Suprapubic skin (tissue), 4 donors: ENCODE results near the gene SLC12A3. TPM values are rescaled to one million over a fixed set of nuclear protein-coding genes. Genes with fewer than 3 reads are reported as not detected.

Experiments
- DNase-seq, 2 donors: peaks; one replicate each; pipeline ENCODE4 v3.0.0-alpha.2; 2019; ENCODE audit warnings: low spot score in 2 of 2
- H3K27ac ChIP-seq: fragments of 200-600 bp; sonication (generic); one replicate; pipeline ENCODE4 v1.5.1; 2019
- H3K27me3 ChIP-seq: fragments of 200-600 bp; sonication (generic); one replicate; pipeline ENCODE4 v1.5.1; 2019
- H3K36me3 ChIP-seq: fragments of 200-600 bp; sonication (generic); one replicate; pipeline ENCODE4 v1.5.1; 2019
- H3K4me1 ChIP-seq: fragments of 200-600 bp; sonication (generic); one replicate; pipeline ENCODE4 v1.5.1; 2019
- H3K4me3 ChIP-seq: fragments of 200-600 bp; sonication (generic); one replicate; pipeline ENCODE4 v1.5.1; 2019; ENCODE audit warnings: mild to moderate bottlenecking
- H3K9me3 ChIP-seq: fragments of 200-600 bp; sonication (generic); one replicate; pipeline ENCODE4 v1.5.1; 2019
- EP300 ChIP-seq: sonication (generic); formaldehyde crosslinking; IDR thresholded peaks from one replicate; pipeline ENCODE4 v1.6.1; 2017; ENCODE audit warnings: antibody characterized with exemption
- POLR2A ChIP-seq, 2 donors: fragments of 450-650 bp; IDR thresholded peaks; one replicate each; pipeline ENCODE4 v1.6.1; 2017; ENCODE audit warnings: antibody characterized with exemption in 2 of 2, mild to moderate bottlenecking in 2 of 2, moderate library complexity in 2 of 2
- POLR2AphosphoS5 ChIP-seq, 3 donors: sonication (generic); formaldehyde crosslinking; IDR thresholded peaks; one replicate each; pipeline ENCODE4 v1.6.1; 2017; ENCODE audit warnings: antibody characterized with exemption in 3 of 3
- WGBS: methylation state at CpG from one replicate; pipeline ENCODE4 v1.1.5; 2018; 5-methylcytosine and 5-hydroxymethylcytosine counted together
- total RNA-seq, 4 donors: library from RNA; depleted of rRNA; stranded (reverse); fragments of >200 nt; gene quantifications; one replicate each; pipeline ENCODE4 v1.1.0, GENCODE V29; 2016
- TF ChIP-seq, protein P1 (sequence below), 2 donors: fragments of 200-600 bp in 1 of 2; fragments of 450-650 bp in 1 of 2; sonication (generic) in 1 of 2; IDR thresholded peaks; one replicate each; pipeline ENCODE4 v1.5.1; 2016 to 2019; ENCODE audit warnings: antibody characterized with exemption in 2 of 2, mild to moderate bottlenecking in 1 of 2, moderate library complexity in 1 of 2

The SLC12A3 gene
- total RNA-seq, 4 donors from 2014 or later = 0.13 TPM; not detected in 3

DNA sequence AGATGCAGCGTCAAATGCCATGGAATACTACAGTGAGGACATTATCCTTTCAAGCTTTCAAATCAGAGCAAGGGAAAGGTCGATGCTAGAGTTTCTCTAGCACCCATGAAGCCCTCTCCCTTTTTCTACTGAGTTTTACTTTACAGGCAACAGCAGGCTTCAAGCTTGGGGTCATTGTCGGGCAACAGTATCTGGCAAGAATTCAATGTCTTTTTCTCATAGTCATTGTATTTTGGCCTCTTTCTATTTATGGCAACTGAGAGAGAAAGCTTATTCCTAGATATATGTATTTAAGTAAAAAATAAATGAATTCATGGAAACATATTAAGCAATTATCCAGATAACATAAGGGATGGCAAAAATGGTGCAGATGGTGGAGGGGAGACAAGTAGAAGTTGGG lies 96.4 kb downstream of the SLC12A3 start:
- no peak for DNase-seq
- Histone ChIP-seq H3K9me3 (no peaks in the 10 kb centered on the region), H3K4me3 (no peak overlapping the region), H3K4me1 (peaks cover 14% of the 10 kb centered on the region), H3K36me3 (no peaks in the 10 kb centered on the region), H3K27me3 (no peaks in the 10 kb centered on the region), H3K27ac (no peak overlapping the region)
- WGBS = 65% methylated on average over 3 of the region's 3 CpGs
- no peak for TF ChIP-seq POLR2AphosphoS5 (IDR thresholded peaks at IDR 0.05)
- TF ChIP-seq, protein P1, sequence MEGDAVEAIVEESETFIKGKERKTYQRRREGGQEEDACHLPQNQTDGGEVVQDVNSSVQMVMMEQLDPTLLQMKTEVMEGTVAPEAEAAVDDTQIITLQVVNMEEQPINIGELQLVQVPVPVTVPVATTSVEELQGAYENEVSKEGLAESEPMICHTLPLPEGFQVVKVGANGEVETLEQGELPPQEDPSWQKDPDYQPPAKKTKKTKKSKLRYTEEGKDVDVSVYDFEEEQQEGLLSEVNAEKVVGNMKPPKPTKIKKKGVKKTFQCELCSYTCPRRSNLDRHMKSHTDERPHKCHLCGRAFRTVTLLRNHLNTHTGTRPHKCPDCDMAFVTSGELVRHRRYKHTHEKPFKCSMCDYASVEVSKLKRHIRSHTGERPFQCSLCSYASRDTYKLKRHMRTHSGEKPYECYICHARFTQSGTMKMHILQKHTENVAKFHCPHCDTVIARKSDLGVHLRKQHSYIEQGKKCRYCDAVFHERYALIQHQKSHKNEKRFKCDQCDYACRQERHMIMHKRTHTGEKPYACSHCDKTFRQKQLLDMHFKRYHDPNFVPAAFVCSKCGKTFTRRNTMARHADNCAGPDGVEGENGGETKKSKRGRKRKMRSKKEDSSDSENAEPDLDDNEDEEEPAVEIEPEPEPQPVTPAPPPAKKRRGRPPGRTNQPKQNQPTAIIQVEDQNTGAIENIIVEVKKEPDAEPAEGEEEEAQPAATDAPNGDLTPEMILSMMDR (IDR thresholded peaks at IDR 0.05) = no peak
- no peak for TF ChIP-seq POLR2A (IDR thresholded peaks at IDR 0.05)
- no peak for TF ChIP-seq EP300

DNA sequence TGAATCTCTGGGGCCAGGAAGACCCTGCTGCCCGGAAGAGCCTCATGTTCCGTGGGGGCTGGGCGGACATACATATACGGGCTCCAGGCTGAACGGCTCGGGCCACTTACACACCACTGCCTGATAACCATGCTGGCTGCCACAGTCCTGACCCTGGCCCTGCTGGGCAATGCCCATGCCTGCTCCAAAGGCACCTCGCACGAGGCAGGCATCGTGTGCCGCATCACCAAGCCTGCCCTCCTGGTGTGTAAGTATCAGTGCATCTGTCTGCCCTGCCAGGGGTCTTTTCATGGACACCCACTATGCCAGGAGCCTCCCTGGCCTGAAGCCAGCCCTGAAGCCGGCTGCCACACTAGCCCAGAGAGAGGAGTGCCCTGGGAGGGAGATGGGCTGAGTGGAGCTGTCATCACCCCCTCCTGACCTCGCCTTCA lies 96.9 kb downstream of the SLC12A3 start, which contains the start of gene CETP:
Gene CETP (plus strand): TSS at position 100 of the 431 bp plus-strand sequence. CDS start 30 bp downstream, at position 130.
- Histone ChIP-seq H3K4me1 (peaks cover 14% of the 10 kb centered on the region), H3K27me3 (no peaks in the 10 kb centered on the region), H3K36me3 (no peaks in the 10 kb centered on the region), H3K4me3 (no peak within 1 kb of the TSS), H3K27ac (no peak within 1 kb of the TSS), H3K9me3 (no peaks in the 10 kb centered on the region)
- TF ChIP-seq EP300 (no peak), POLR2AphosphoS5 (IDR thresholded peaks at IDR 0.05) (no peak), POLR2A (IDR thresholded peaks at IDR 0.05) (no peak)
- TF ChIP-seq, protein P1 (IDR thresholded peaks at IDR 0.05) = no peak
- 42% methylated on average over 4 of the region's 12 CpGs for WGBS
- no peak for DNase-seq

DNA sequence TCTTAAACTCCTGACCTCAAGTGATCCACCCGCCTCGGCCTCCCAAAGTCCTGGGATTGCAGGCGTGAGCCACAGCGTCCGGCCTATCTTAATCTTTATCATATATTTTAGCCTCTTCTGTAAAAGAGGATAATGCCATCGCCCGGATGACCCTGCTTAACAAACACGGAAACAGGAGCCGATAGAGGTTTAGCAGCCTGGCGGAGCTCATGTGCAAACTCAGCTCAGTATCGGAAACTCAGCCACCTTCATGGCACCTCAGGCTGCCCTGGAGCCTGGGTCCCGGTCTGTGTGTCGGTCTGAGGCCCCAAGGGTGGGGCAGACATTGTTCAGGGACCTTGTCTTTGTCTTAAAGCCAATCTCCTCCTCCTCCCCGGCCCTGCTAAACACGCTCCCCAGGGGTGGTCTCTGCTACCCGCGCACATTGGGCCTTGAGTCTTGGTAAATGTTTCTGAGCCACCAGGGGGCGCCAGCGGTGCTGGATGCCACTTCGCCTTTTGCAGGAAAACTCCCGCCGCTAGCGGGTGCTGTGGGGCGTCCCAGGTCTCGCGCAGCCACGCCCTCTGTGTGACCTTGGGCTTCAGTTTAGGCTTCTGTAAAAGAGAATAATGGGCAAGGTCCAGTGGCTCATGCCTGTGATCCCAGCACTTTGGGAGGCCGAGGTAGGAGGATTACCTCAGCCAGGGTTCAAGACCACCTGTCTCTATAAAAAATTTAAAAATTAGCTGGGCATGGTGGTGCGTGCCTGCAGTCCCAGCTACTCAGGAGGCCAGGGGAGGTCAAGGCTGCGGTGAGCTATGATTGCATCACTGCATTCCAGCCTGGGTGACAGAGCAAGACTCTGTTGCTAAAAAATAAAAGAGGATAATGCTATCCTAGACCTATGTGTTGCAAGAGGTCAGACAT lies 99.5 kb downstream of the SLC12A3 start:
- 54% methylated on average over 30 of the region's 30 CpGs for WGBS
- H3K27ac ChIP-seq = no peak overlapping the region
- H3K4me1 ChIP-seq = peaks cover 14% of the 10 kb centered on the region
- no peaks in the 10 kb centered on the region for H3K9me3 ChIP-seq
- H3K4me3 ChIP-seq = no peak overlapping the region
- no peaks in the 10 kb centered on the region for H3K27me3 ChIP-seq
- TF ChIP-seq, protein P1 (IDR thresholded peaks at IDR 0.05) = peak; percentile 72 to 89
- TF ChIP-seq POLR2AphosphoS5 (IDR thresholded peaks at IDR 0.05) = no peak
- H3K36me3 ChIP-seq = no peaks in the 10 kb centered on the region
- DNase-seq = peak; percentile 91 to 95

Other genes with a start within 250 kb of the SLC12A3 start
- gene MT1E, start 239.4 kb upstream of the SLC12A3 start, total RNA-seq = 1,000 to 10,000 TPM in 1 of 4 donors, 100 to 1,000 TPM in 3; 454 to 1,259 (median 584) TPM
- gene MT1M, start 232.5 kb upstream of the SLC12A3 start, total RNA-seq = 10 to 100 TPM; 13.6 to 41.7 (median 20.5) TPM
- gene MT1A, start 226.5 kb upstream of the SLC12A3 start, total RNA-seq = 10 to 100 TPM in 3 of 4 donors, 1 to 10 TPM in 1; 5.2 to 93.7 (median 29.4) TPM
- not detected for gene MT1B, start 213.3 kb upstream of the SLC12A3 start, total RNA-seq
- 10 to 100 TPM in 3 of 4 donors, 1 to 10 TPM in 1; 5.6 to 16.6 (median 12.9) TPM for gene MT1F, start 207.2 kb upstream of the SLC12A3 start, total RNA-seq
- gene MT1G, start 197.1 kb upstream of the SLC12A3 start, total RNA-seq = 100 to 1,000 TPM in 1 of 4 donors, 10 to 100 TPM in 3; 35.9 to 117 (median 62.7) TPM
- 10 to 100 TPM in 2 of 4 donors, 1 to 10 TPM in 2; 1.9 to 23.9 (median 11.9) TPM for gene MT1H, start 195.4 kb upstream of the SLC12A3 start, total RNA-seq
- 1,000 to 10,000 TPM; 2,588 to 6,426 (median 4,304) TPM for gene MT1X, start 182.7 kb upstream of the SLC12A3 start, total RNA-seq
- gene NUP93, start 135.1 kb upstream of the SLC12A3 start, total RNA-seq = 10 to 100 TPM; 27.9 to 56.6 (median 44.1) TPM
- 100 to 1,000 TPM; 146 to 246 (median 160) TPM for gene HERPUD1, start 66.9 kb downstream of the SLC12A3 start, total RNA-seq
- gene CETP, start 96.7 kb downstream of the SLC12A3 start, total RNA-seq = 1 to 10 TPM in 1 of 4 donors, under 1 TPM in 1, not detected in 2; 0.72 to 1.7 TPM
- 100 to 1,000 TPM in 1 of 4 donors, 10 to 100 TPM in 3; 36.9 to 133 (median 54.4) TPM for gene NLRC5, start 124.3 kb downstream of the SLC12A3 start, total RNA-seq
- 10 to 100 TPM; 12.7 to 23.1 (median 15.7) TPM for gene CPNE2, start 227.4 kb downstream of the SLC12A3 start, total RNA-seq